Measurements from ENCODE around the gene ASIC4. TPM values are rescaled to one million over a fixed set of nuclear protein-coding genes. Genes with fewer than 3 reads are reported as not detected.

The ASIC4 gene
- total and polyA plus RNA-seq, 2 of the 4 experiments (the other 2 are of a cell fraction), result 0.10 TPM; not detected in 1

DNA sequence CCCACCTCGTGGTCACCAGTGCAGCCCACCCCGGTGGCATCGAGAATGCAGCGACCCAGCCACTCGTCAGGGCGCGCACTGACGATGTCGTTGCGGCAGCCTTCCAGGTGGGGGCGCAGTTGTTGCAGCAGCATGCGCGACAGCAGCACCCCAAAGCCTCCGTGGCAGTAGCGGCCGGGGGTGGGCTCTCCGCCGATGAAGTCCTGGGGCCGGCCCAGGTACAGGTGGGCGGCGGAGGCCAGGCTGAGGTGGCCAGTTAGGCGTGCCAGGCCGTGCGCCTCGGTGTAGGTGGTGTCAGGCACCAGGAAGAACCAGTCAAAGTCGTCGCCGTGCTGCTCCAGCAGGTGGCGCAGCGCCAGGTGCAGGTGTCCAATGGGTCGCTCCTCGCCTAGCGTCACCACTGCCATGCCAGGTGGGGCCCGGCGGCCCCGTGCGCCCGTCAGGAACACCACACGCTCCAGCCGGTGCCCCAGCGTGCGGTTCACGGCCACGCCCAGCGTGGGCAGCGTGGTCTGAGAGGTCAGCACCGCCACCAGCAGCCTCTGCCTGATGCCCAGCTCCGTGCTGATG lies 27.4 kb downstream of the ASIC4 start:
- POLR2A ChIA-PET (ENCODE audit: unreplicated experiment), result no interaction called here
- Histone ChIP-seq H2BK5ac (ENCODE audit: low read depth, low read length, poor library complexity, severe bottlenecking) (no peak overlapping the region), H3K27ac (ENCODE audit: insufficient read depth, low read length) (no peak overlapping the region), H2AK5ac (ENCODE audit: low read depth, low read length) (peak overlapping the region; percentile 48), H3K36me3 (ENCODE audit: control insufficient read depth, insufficient read depth, low read length) (peaks cover 26% of the 10 kb centered on the region), H2BK15ac (ENCODE audit: low read depth, low read length) (no peak overlapping the region; the same call in 2 of the 3 replicates), H4K91ac (ENCODE audit: insufficient read depth, low read depth, low read length) (no peak overlapping the region), H3K23ac (ENCODE audit: low read depth, low read length) (no peak overlapping the region), H2BK120ac (ENCODE audit: low read depth, low read length) (no peak overlapping the region), H3K9me3 (ENCODE audit: control insufficient read depth, insufficient read depth, low read length) (no peaks in the 10 kb centered on the region), H3K79me1 (ENCODE audit: low read depth in 1 of 2, low read length in 2 of 2) (peaks cover 6 to 38% of the 10 kb centered on the region in 2 experiments; a peak in 3 of 4 replicates), H3K4ac (ENCODE audit: low read depth, low read length) (no peak overlapping the region), H2BK20ac (ENCODE audit: low read depth, low read length) (no peak overlapping the region), H3K4me3 (ENCODE audit: insufficient read depth, low read depth, low read length) (peak overlapping the region; percentile 16), H3K18ac (ENCODE audit: low read depth, low read length) (no peak overlapping the region), H3K27me3 (ENCODE audit: control insufficient read depth, insufficient read depth, low read length) (no peaks in the 10 kb centered on the region), H3K9ac (ENCODE audit: low read depth, low read length) (no peak overlapping the region), H3K4me1 (ENCODE audit: control insufficient read depth, insufficient read depth, low read length) (peaks cover 24% of the 10 kb centered on the region), H4K8ac (ENCODE audit: low read depth in 2 of 2, low read length in 2 of 2) (no peak overlapping the region), H4K5ac (ENCODE audit: low read depth, low read length) (no peak overlapping the region), H3K9me1 (ENCODE audit: insufficient read depth, low read length) (peaks cover 2% of the 10 kb centered on the region; the same call in 1 of the 2 replicates), H2AK9ac (replicated peaks; ENCODE audit: low read depth, low read length, poor library complexity) (peak overlapping the region; percentile 82), H3K56ac (ENCODE audit: extremely low read depth, insufficient read depth, low read length) (no peak overlapping the region), H3K14ac (replicated peaks; ENCODE audit: low read depth, low read length) (no peak overlapping the region; the same call in 1 of the 2 replicates), H2AFZ (replicated peaks; ENCODE audit: low read length, poor library complexity) (peak overlapping the region; percentile 86), H3K4me2 (ENCODE audit: low read depth, low read length) (peak overlapping the region; percentile 76; the same call in 1 of the 2 replicates), H4K20me1 (ENCODE audit: insufficient read depth, low read length) (peaks cover 28% of the 10 kb centered on the region)
- TF ChIP-seq CHD1 (IDR thresholded peaks at IDR 0.05; ENCODE audit: low read depth, low read length), result no peak
- no peak for TF ChIP-seq FOS (IDR thresholded peaks at IDR 0.05; ENCODE audit: low read depth, low read length)
- TF ChIP-seq ELK1 (IDR thresholded peaks at IDR 0.05; ENCODE audit: borderline replicate concordance, low read depth, low read length), result no peak
- TF ChIP-seq CTCF (conservative IDR thresholded peaks at IDR 0.05; ENCODE audit: low read depth, low read length), result peak; percentile 67
- TF ChIP-seq RAD21 (IDR thresholded peaks at IDR 0.05; ENCODE audit: low read length), result peak; percentile 59
- no peak for TF ChIP-seq MXI1 (IDR thresholded peaks at IDR 0.05; ENCODE audit: borderline replicate concordance, low read depth, low read length)
- no peak for TF ChIP-seq CEBPB (IDR thresholded peaks at IDR 0.05; ENCODE audit: low read depth, low read length)
- peak; percentile 38 for TF ChIP-seq SMC3 (IDR thresholded peaks at IDR 0.05; ENCODE audit: low read depth, low read length)
- no peak for TF ChIP-seq POLR2A (IDR thresholded peaks at IDR 0.05; ENCODE audit: low read depth, low read length)
- no peak for TF ChIP-seq MAFK (IDR thresholded peaks at IDR 0.05; ENCODE audit: low read depth, low read length)
- DNase-seq (peak; percentile 56), ATAC-seq (ENCODE audit: low read depth) (no peak)
- in situ Hi-C loops (cut with MboI; ENCODE audit: low sequenced_read_pairs), result no loop called here
- 13% methylated on average over 26 of the region's 48 CpGs; no CpG with 5 or more reads in 1 of the 2 experiments for WGBS, 2 experiments (ENCODE audit: extremely low coverage in 2 of 2, insufficient read length in 1 of 2)
- CTCF ChIA-PET, result interaction anchor here (0.6 to 1.4 kb wide), 6 partner anchors 10 to 148 kb away, joined by 3 to 5 read pairs (median 4); no protein-coding TSS in a partner anchor
- no TSS peak for BruUV-seq (replicated peaks)
- dilution Hi-C loops (cut with HindIII; ENCODE audit: low sequenced_read_pairs, unreplicated experiment), result no loop called here
- intact Hi-C loops (cut with micrococcal nuclease), result loop anchor here (1.0 to 2.0 kb wide), 3 partner anchors 55 to 148 kb away; partner anchors contain the start of gene STK11IP
